Gastroesophageal sphincter (tissue), 3 donors: ENCODE data around the gene NAALADL2.

Experiments
- CTCF ChIP-seq, 4 experiments: fragments of 200-600 bp in 2 of 4; fragments of 450-650 bp in 2 of 4; sonication (generic) in 1 of 4; IDR thresholded peaks; one replicate each; pipeline ENCODE4 v1.5.1; 2017 to 2019; ENCODE audit warnings: antibody characterized with exemption in 4 of 4, mild to moderate bottlenecking in 2 of 4, moderate library complexity in 2 of 4
- EP300 ChIP-seq: sonication (generic); formaldehyde crosslinking; IDR thresholded peaks from one replicate; pipeline ENCODE4 v1.6.1; 2017; ENCODE audit warnings: antibody characterized with exemption, mild to moderate bottlenecking
- POLR2A ChIP-seq, 2 donors: fragments of 450-650 bp; IDR thresholded peaks; one replicate each; pipeline ENCODE4 v1.6.1; 2017; ENCODE audit warnings: antibody characterized with exemption in 2 of 2, mild to moderate bottlenecking in 2 of 2, moderate library complexity in 1 of 2
- POLR2AphosphoS5 ChIP-seq: sonication (generic); formaldehyde crosslinking; IDR thresholded peaks from one replicate; pipeline ENCODE4 v1.6.1; 2017; ENCODE audit warnings: antibody characterized with exemption

- no peak for TF ChIP-seq POLR2A (IDR thresholded peaks at IDR 0.05)
- no peak for TF ChIP-seq CTCF (IDR thresholded peaks at IDR 0.05)
- TF ChIP-seq POLR2AphosphoS5: no peak
- TF ChIP-seq EP300: no peak
Observed at GRCh38 chr3:175564363-175564762, 705.2 kb downstream of the NAALADL2 start.
